ENCODE data around the gene LCP2. TPM values are rescaled to one million over a fixed set of nuclear protein-coding genes. Genes with fewer than 3 reads are reported as not detected.

The LCP2 gene
- total RNA-seq, 4 donors from 2014 or later, result 3.2 to 22.7 (median 6.9) TPM

DNA sequence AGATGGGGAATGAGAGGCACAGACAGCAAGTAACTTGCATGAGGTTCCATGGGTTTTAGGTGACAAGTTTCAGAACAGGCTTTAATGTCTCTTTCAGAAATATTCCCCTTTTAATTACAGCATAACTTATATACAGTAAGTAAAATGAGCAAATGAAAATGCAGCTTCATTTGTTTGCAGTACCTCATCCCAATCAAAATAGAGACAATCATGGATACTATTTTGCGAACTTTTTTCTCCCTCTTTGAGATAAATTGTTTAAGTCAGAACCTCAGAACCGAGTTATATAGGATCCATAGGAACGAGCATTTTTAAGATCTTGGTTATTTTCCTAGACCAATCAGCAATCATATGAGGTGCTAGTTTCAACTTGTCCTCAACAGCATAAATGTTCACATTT lies 3.5 kb downstream of the LCP2 start:
- TF ChIP-seq POLR2A (IDR thresholded peaks at IDR 0.05), result no peak
- TF ChIP-seq, protein P1, sequence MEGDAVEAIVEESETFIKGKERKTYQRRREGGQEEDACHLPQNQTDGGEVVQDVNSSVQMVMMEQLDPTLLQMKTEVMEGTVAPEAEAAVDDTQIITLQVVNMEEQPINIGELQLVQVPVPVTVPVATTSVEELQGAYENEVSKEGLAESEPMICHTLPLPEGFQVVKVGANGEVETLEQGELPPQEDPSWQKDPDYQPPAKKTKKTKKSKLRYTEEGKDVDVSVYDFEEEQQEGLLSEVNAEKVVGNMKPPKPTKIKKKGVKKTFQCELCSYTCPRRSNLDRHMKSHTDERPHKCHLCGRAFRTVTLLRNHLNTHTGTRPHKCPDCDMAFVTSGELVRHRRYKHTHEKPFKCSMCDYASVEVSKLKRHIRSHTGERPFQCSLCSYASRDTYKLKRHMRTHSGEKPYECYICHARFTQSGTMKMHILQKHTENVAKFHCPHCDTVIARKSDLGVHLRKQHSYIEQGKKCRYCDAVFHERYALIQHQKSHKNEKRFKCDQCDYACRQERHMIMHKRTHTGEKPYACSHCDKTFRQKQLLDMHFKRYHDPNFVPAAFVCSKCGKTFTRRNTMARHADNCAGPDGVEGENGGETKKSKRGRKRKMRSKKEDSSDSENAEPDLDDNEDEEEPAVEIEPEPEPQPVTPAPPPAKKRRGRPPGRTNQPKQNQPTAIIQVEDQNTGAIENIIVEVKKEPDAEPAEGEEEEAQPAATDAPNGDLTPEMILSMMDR (IDR thresholded peaks at IDR 0.05), result no peak
- no peak for DNase-seq
- intact Hi-C loops (cut with DNase I), result no loop called here
- no peaks in the 10 kb centered on the region for H3K9me3 ChIP-seq
- no peaks in the 10 kb centered on the region for H3K27me3 ChIP-seq
- H3K4me1 ChIP-seq, result peaks cover 8 to 13% of the 10 kb centered on the region in 2 donors
- no peaks in the 10 kb centered on the region for H3K36me3 ChIP-seq
- 84 to 88% methylated on average over 3 of the region's 3 CpGs for WGBS, 2 donors
- H3K27ac ChIP-seq, result no peak overlapping the region
- no peak overlapping the region for H3K4me3 ChIP-seq (replicated peaks in 1 of 3)

DNA sequence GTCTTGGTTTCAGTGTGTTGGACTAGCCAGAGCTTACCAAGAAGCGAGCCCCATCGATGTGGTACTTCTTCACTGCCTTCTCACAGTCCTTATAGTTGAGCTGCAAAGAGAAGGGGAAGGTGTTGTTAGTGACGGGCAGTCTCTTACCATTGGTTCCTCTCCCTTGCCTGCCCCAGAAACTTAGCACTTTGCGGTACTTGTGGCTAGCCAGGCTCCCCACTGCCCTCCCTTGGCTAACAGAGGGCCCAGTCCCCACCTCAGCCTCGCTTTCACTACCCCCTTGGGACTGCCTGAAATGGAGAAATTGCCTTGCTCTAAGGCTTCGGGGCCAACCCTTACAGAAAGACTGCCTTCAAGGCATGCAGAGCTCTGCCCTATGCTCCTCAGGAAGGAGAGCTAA lies 4.3 kb downstream of the LCP2 start:
- DNase-seq, result no peak
- TF ChIP-seq, protein P1 (IDR thresholded peaks at IDR 0.05), result no peak
- TF ChIP-seq POLR2A (IDR thresholded peaks at IDR 0.05), result no peak

DNA sequence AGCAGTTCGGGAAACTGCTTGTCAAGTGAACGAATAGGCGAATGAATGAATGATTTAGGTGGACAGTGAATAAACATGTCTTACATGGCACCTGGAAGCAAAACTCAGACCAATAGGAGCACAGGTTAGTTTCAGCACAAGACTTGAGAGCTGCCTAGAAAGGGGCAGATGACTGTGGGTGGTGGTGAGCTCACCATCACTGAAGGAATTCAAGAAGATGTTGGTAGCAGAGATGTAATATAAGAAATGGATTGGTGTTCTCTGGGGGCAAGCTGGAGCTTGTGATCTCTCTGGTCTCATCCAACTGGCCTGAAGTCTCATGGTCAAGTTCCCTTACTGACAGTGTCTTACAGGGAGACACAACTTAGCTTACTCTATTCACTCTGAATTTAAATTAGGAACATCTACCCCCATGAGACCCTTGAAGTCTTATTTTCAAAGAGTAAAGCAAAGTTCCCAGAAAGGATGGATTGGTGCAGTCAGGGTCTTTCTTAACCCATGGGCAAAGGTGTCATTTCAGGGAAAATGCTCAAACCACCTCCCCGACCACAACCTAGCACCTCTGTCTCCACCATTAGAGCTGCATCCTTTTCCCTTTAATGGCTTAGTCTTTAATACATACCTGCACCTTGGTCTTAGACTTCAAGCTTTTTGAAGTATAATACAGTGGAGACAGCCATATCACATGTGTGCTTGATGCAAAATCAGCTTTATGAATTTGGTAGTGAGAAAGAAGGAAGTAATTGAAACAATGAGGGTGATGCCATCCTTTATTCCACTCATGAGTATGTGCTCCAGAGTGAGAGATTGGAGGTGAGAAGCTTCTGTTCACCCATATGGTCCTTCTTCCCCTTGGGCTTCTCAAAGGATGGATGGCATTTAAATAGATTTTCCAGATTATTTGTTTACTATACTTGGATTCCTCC lies 5.1 kb downstream of the LCP2 start:
- Histone ChIP-seq H3K9me3 (no peaks in the 10 kb centered on the region), H3K4me3 (replicated peaks in 1 of 3) (no peak overlapping the region), H3K27ac (no peak overlapping the region), H3K4me1 (peaks cover 2 to 3% of the 10 kb centered on the region in 2 donors), H3K36me3 (no peaks in the 10 kb centered on the region), H3K27me3 (no peaks in the 10 kb centered on the region)
- WGBS, 2 donors, result 95 to 96% methylated on average over 4 of the region's 4 CpGs
- no peak for DNase-seq
- intact Hi-C loops (cut with DNase I), result no loop called here
- no peak for TF ChIP-seq POLR2A (IDR thresholded peaks at IDR 0.05)
- TF ChIP-seq, protein P1 (IDR thresholded peaks at IDR 0.05), result no peak

More for the DNA sequence above, 4.3 kb downstream of the LCP2 start:
- Histone ChIP-seq H3K36me3 (no peaks in the 10 kb centered on the region), H3K4me3 (replicated peaks in 1 of 3) (no peak overlapping the region), H3K4me1 (peaks cover 8 to 9% of the 10 kb centered on the region in 2 donors), H3K27me3 (no peaks in the 10 kb centered on the region), H3K9me3 (no peaks in the 10 kb centered on the region), H3K27ac (no peak overlapping the region)
- WGBS, 2 donors, result 79 to 88% methylated on average over 5 to 6 of the region's 6 CpGs
- intact Hi-C loops (cut with DNase I), result no loop called here

DNA sequence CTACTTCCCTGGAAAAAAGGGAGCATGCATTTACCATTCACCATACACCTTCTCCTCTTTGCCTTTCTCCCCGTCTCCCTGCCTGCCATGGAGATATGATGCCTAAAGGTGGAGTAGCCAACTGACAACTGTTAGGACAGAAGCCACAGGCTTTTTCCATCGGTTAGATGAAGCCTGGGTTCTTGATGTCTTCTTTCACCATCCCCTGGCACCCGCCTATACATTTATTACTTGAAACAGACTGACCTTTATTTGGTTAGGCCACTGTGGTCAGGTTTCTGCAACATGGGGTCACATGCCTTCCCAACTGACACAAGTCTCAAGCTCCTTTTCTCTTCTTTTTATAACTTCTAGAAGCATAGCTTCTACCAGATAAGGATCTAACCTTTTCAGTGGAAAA lies 7.1 kb downstream of the LCP2 start:
- no peaks in the 10 kb centered on the region for H3K36me3 ChIP-seq
- H3K27me3 ChIP-seq, result no peaks in the 10 kb centered on the region
- DNase-seq, result no peak
- no peak overlapping the region for H3K27ac ChIP-seq
- no peak overlapping the region for H3K4me3 ChIP-seq (replicated peaks in 1 of 3)
- TF ChIP-seq, protein P1 (IDR thresholded peaks at IDR 0.05), result no peak
- no peak for TF ChIP-seq POLR2A (IDR thresholded peaks at IDR 0.05)
- H3K9me3 ChIP-seq, result no peaks in the 10 kb centered on the region
- intact Hi-C loops (cut with DNase I), result no loop called here
- 90 to 95% methylated on average over 3 of the region's 3 CpGs for WGBS, 2 donors
- peaks cover 2 to 3% of the 10 kb centered on the region in 2 donors for H3K4me1 ChIP-seq

DNA sequence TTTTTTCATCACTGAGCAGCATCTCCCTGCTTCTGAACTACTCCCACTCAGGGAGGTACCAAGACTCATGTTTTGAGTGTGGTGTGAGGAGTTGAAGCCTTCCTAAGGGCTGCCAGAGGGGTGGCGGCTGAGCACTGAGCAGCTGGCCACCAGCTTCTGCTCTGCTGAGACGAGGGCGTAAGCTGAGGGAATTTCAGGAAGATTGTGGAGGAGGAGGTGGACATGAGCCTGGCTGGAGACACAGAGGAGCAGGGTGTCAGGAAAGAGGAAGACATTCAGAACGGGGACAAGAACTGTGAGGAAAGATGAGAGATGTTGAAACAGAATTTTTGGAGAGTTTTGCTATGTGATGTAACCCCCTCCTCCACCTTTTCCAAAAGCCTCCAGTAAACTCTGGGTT lies 7.8 kb downstream of the LCP2 start:
- intact Hi-C loops (cut with DNase I), result no loop called here
- DNase-seq, result no peak

More for the DNA sequence above, 7.8 kb downstream of the LCP2 start:
- Histone ChIP-seq H3K27ac (peak overlapping the region in 1 of 3 donors; percentile 17), H3K4me3 (replicated peaks in 1 of 3) (no peak overlapping the region), H3K36me3 (no peaks in the 10 kb centered on the region), H3K4me1 (peaks cover 2 to 3% of the 10 kb centered on the region in 2 donors), H3K9me3 (no peaks in the 10 kb centered on the region), H3K27me3 (no peaks in the 10 kb centered on the region)
- 63 to 80% methylated on average over 4 of the region's 4 CpGs for WGBS, 2 donors
- TF ChIP-seq, protein P1 (IDR thresholded peaks at IDR 0.05), result no peak
- no peak for TF ChIP-seq POLR2A (IDR thresholded peaks at IDR 0.05)
